Measurements from ENCODE around the gene SORCS1. TPM values are rescaled to one million over a fixed set of nuclear protein-coding genes. Genes with fewer than 3 reads are reported as not detected.

The SORCS1 gene
- total RNA-seq, 1 experiment from 2014 or later = not detected

DNA sequence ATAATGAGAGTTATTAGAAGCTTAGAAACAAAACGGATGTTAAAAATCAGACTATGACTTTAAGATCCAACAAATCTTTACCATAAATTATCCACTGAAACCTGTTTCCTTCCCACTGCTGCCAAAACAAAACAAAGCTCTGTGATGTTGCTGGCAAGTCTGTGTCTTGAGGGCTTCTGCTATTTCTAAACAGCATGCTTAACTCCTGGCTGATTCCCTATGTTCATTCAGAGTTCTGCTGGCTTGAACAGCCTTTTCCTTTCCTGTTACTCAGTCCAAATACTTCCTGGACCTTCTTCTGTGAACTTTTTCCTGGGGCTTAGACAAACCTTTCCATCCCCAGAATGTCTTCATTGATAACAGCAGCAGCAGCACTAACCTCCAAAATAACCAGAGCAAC, 448.1 kb downstream of the SORCS1 start:
- H3K79me2 ChIP-seq (ENCODE audit: insufficient read depth, low read length) = no peaks in the 10 kb centered on the region
- BruUV-seq (replicated peaks) = no TSS peak
- H3K9me2 ChIP-seq (ENCODE audit: insufficient read depth) = no peaks in the 10 kb centered on the region
- ChIA-PET POLR2A (no interaction called here), CTCF (no interaction called here), RAD21 (ENCODE audit: low non-redundant PET in 1 of 2, low total read pairs in 2 of 2, uncharacterized antibody in 2 of 2, unreplicated experiment in 2 of 2) (no interaction called here)
- no peak for DNase-seq (ENCODE audit: low read depth, low spot score)
- H3K4me2 ChIP-seq (ENCODE audit: low read length) = no peak overlapping the region
- no peak for ATAC-seq
- H3K27me3 ChIP-seq (ENCODE audit: insufficient read depth, low read length) = no peaks in the 10 kb centered on the region
- no peak for TF ChIP-seq EZH2phosphoT487 (IDR thresholded peaks at IDR 0.05; ENCODE audit: borderline replicate concordance)
- TF ChIP-seq ZFX (IDR thresholded peaks at IDR 0.05) = no peak
- TF ChIP-seq, protein P1, sequence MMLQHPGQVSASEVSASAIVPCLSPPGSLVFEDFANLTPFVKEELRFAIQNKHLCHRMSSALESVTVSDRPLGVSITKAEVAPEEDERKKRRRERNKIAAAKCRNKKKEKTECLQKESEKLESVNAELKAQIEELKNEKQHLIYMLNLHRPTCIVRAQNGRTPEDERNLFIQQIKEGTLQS (IDR thresholded peaks at IDR 0.05) = no peak
- TF ChIP-seq POLR2A (IDR thresholded peaks at IDR 0.05; ENCODE audit: borderline replicate concordance, extremely low read depth, insufficient read depth, insufficient read length) = no peak
- TF ChIP-seq ZNF274 (IDR thresholded peaks at IDR 0.05; ENCODE audit: low read depth, low read length) = no peak
- no peak for TF ChIP-seq ELF1 (IDR thresholded peaks at IDR 0.05; ENCODE audit: borderline replicate concordance, low read depth)
- no peaks in the 10 kb centered on the region for H3K4me1 ChIP-seq (ENCODE audit: control insufficient read depth in 1 of 2, insufficient read depth in 2 of 2, low read length in 2 of 2)
- H3K27ac ChIP-seq (ENCODE audit: low read depth, low read length) = no peak overlapping the region
- no peak overlapping the region for H3K9ac ChIP-seq (ENCODE audit: low read length)
- H4K20me1 ChIP-seq (ENCODE audit: insufficient read depth) = no peaks in the 10 kb centered on the region
- H2AFZ ChIP-seq (ENCODE audit: low read depth, low read length, poor library complexity, severe bottlenecking) = no peak overlapping the region
- no peak overlapping the region for H3K4me3 ChIP-seq (replicated peaks in 1 of 2; ENCODE audit: low read depth in 1 of 2, low read length in 2 of 2)
- intact Hi-C loops (cut with micrococcal nuclease) = no loop called here
- H3K9me3 ChIP-seq (ENCODE audit: control insufficient read depth in 1 of 2, insufficient read depth in 1 of 2, low read depth in 1 of 2, low read length in 2 of 2) = peaks cover 11 to 23% of the 10 kb centered on the region in 2 experiments; a peak in 2 of 4 replicates
- H3K36me3 ChIP-seq (ENCODE audit: control insufficient read depth in 1 of 2, insufficient read depth in 2 of 2, low read length in 2 of 2) = no peaks in the 10 kb centered on the region

DNA sequence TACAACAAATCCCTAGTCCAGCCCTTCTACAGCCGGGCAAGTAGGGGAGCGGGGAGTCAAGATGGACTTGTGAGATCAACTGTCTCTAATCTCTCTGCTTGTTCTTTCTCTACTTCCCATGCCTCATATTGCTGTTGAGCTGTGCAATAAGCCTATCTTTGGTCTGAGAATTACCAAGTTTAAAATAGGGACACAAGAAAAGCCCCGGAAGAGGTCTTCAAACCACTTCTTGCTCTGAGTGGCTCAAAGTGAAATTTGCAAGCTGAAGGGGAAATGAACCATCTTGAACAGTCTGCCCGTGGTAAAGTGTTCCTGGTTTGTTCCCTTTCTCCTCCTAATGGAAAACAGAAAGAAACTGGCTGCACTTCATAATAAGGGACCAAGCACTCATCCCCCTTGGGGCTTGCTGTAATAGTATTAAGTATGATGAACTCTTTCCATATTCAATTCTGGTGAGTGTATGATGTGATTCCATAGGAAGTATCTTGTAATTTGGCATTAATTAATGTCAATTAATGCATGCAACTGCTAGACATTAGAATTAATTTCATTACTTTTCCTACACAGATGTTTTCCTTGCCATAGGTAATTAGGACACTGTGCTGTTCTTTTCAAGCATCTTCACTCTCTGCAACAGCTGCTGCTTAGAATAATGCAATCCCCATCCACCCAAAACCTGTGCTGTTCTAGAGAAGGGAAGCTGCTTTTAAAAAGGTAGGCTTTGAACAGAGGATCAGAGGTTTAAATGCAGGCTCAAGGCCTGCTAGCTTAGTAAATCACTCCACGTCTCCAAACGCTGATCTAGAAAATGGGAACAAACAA, 449.6 kb downstream of the SORCS1 start:
- H3K36me3 ChIP-seq (ENCODE audit: control insufficient read depth in 1 of 2, insufficient read depth in 2 of 2, low read length in 2 of 2) = no peaks in the 10 kb centered on the region
- H3K4me1 ChIP-seq (ENCODE audit: control insufficient read depth in 1 of 2, insufficient read depth in 2 of 2, low read length in 2 of 2) = no peaks in the 10 kb centered on the region
- peaks cover 11 to 14% of the 10 kb centered on the region in 2 experiments; a peak in 2 of 4 replicates for H3K9me3 ChIP-seq (ENCODE audit: control insufficient read depth in 1 of 2, insufficient read depth in 1 of 2, low read depth in 1 of 2, low read length in 2 of 2)
- CTCF ChIA-PET = no interaction called here
- no peak for TF ChIP-seq POLR2A (IDR thresholded peaks at IDR 0.05; ENCODE audit: borderline replicate concordance, extremely low read depth, insufficient read depth, insufficient read length)
- TF ChIP-seq JUND (IDR thresholded peaks at IDR 0.05) = no peak
- TF ChIP-seq, protein P1 (IDR thresholded peaks at IDR 0.05) = no peak
- no peak overlapping the region for H3K4me2 ChIP-seq (ENCODE audit: low read length)
- H3K27ac ChIP-seq (ENCODE audit: low read depth, low read length) = no peak overlapping the region
- no peaks in the 10 kb centered on the region for H3K9me2 ChIP-seq (ENCODE audit: insufficient read depth)
- no peak for ATAC-seq
- H2AFZ ChIP-seq (ENCODE audit: low read depth, low read length, poor library complexity, severe bottlenecking) = no peak overlapping the region
- H4K20me1 ChIP-seq (ENCODE audit: insufficient read depth) = no peaks in the 10 kb centered on the region
- BruUV-seq (replicated peaks) = no TSS peak
- no peak for DNase-seq (ENCODE audit: low read depth, low spot score)
- no peak overlapping the region for H3K9ac ChIP-seq (ENCODE audit: low read length)
- POLR2A ChIA-PET = no interaction called here
- intact Hi-C loops (cut with micrococcal nuclease) = loop anchor here (5.0 kb wide), 1 partner anchor 1832 kb away; no protein-coding TSS in a partner anchor
- RAD21 ChIA-PET (ENCODE audit: low non-redundant PET in 1 of 2, low total read pairs in 2 of 2, uncharacterized antibody in 2 of 2, unreplicated experiment in 2 of 2) = no interaction called here
- no peak overlapping the region for H3K4me3 ChIP-seq (replicated peaks in 1 of 2; ENCODE audit: low read depth in 1 of 2, low read length in 2 of 2)
- H3K79me2 ChIP-seq (ENCODE audit: insufficient read depth, low read length) = no peaks in the 10 kb centered on the region
- no peaks in the 10 kb centered on the region for H3K27me3 ChIP-seq (ENCODE audit: insufficient read depth, low read length)

All from HCT116 (cell line).